HepG2 (cell line): Measurements from ENCODE around the gene ADGRF1. TPM values are rescaled to one million over a fixed set of nuclear protein-coding genes. Genes with fewer than 3 reads are reported as not detected.

ENCODE experiments used
- CBFB ChIP-seq: sonication (generic); formaldehyde crosslinking; IDR thresholded peaks from 2 replicates; pipeline ENCODE4 v1.4.0; 2020; ENCODE audit warnings: missing genetic modification reagents
- CCAR2 ChIP-seq: fragments of 200-400 bp; formaldehyde crosslinking; optimal IDR thresholded peaks from 2 replicates; pipeline ENCODE3; 2018; ENCODE audit warnings: low read depth, mild to moderate bottlenecking, low read length, moderate library complexity
- ELF3 ChIP-seq: IDR thresholded peaks from 2 replicates; pipeline ENCODE4 v1.6.1; 2016; ENCODE audit warnings: missing genetic modification reagents, missing compliant biosample characterization
- ELF4 ChIP-seq: sonication (generic); formaldehyde crosslinking; IDR thresholded peaks from 2 replicates; pipeline ENCODE4 v1.5.0; 2020; ENCODE audit warnings: missing genetic modification reagents, mild to moderate bottlenecking, moderate library complexity, borderline replicate concordance
- FOXA1 ChIP-seq, 2 experiments: fragments of 450-650 bp in 1 of 2; sonication (generic) in 1 of 2; formaldehyde crosslinking in 1 of 2; IDR thresholded peaks; 2 replicates each; pipeline versions ENCODE4 v1.4.0 to v1.6.1; 2016 to 2020; ENCODE audit warnings: missing genetic modification reagents in 1 of 2
- FOXP1 ChIP-seq, 2 experiments: fragments of 450-650 bp in 1 of 2; IDR thresholded peaks; 2 replicates each; pipeline ENCODE4 v1.6.1; 2017 to 2018; ENCODE audit warnings: antibody characterized with exemption in 1 of 2
- GABPB1 ChIP-seq: IDR thresholded peaks from 2 replicates; pipeline ENCODE4 v1.6.1; 2016; ENCODE audit warnings: mild to moderate bottlenecking, missing genetic modification reagents, moderate library complexity, missing compliant biosample characterization
- IRX3 ChIP-seq: sonication (generic); formaldehyde crosslinking; IDR thresholded peaks from 2 replicates; pipeline ENCODE4 v1.8.1; 2023; ENCODE audit warnings: mild to moderate bottlenecking, low read depth, missing genetic modification reagents, borderline replicate concordance
- MAF1 ChIP-seq: sonication (generic); formaldehyde crosslinking; IDR thresholded peaks from 2 replicates; pipeline ENCODE4 v1.5.0; 2020; ENCODE audit warnings: missing genetic modification reagents, borderline replicate concordance
- MATR3 ChIP-seq: sonication (generic); formaldehyde crosslinking; IDR thresholded peaks from 2 replicates; pipeline ENCODE4 v1.4.0; 2020; ENCODE audit warnings: missing genetic modification reagents
- MIXL1 ChIP-seq: IDR thresholded peaks from 2 replicates; pipeline ENCODE4 v1.6.1; 2016
- NRL ChIP-seq: sonication (generic); formaldehyde crosslinking; IDR thresholded peaks from 2 replicates; pipeline ENCODE4 v1.5.0; 2020; ENCODE audit warnings: missing genetic modification reagents, mild to moderate bottlenecking, moderate library complexity, borderline replicate concordance
- PHF5A ChIP-seq: IDR thresholded peaks from one replicate; pipeline ENCODE4 v1.6.1; 2018; ENCODE audit warnings: low read depth, missing genetic modification reagents; ENCODE audit not compliant: unreplicated experiment
- RBAK ChIP-seq: sonication (generic); formaldehyde crosslinking; IDR thresholded peaks from 2 replicates; pipeline ENCODE4 v1.5.1; 2020; ENCODE audit warnings: mild to moderate bottlenecking, missing genetic modification reagents
- SIX4 ChIP-seq: sonication (generic); formaldehyde crosslinking; IDR thresholded peaks from 2 replicates; pipeline ENCODE4 v1.4.0; 2020; ENCODE audit warnings: missing genetic modification reagents
- ZIK1 ChIP-seq: sonication (generic); formaldehyde crosslinking; IDR thresholded peaks from 2 replicates; pipeline ENCODE4 v1.5.0; 2020; ENCODE audit warnings: mild to moderate bottlenecking, low read depth, missing genetic modification reagents, borderline replicate concordance
- ZNF143 ChIP-seq: sonication (generic); formaldehyde crosslinking; IDR thresholded peaks from 2 replicates; pipeline ENCODE4 v1.4.0; 2020; ENCODE audit warnings: missing genetic modification reagents
- ZNF20 ChIP-seq: sonication (generic); formaldehyde crosslinking; IDR thresholded peaks from 2 replicates; pipeline ENCODE4 v1.4.0; 2020; ENCODE audit warnings: mild to moderate bottlenecking, moderate library complexity, missing genetic modification reagents
- ZNF235 ChIP-seq: sonication (generic); formaldehyde crosslinking; IDR thresholded peaks from 2 replicates; pipeline ENCODE4 v1.8.1; 2023; ENCODE audit warnings: mild to moderate bottlenecking, missing genetic modification reagents, borderline replicate concordance
- ZNF292 ChIP-seq: sonication (generic); formaldehyde crosslinking; IDR thresholded peaks from 2 replicates; pipeline ENCODE4 v1.8.1; 2022; ENCODE audit warnings: mild to moderate bottlenecking, low read depth, missing genetic modification reagents, borderline replicate concordance
- ZNF34 ChIP-seq: sonication (generic); formaldehyde crosslinking; IDR thresholded peaks from 2 replicates; pipeline ENCODE4 v1.4.0; 2020; ENCODE audit warnings: mild to moderate bottlenecking, missing genetic modification reagents, borderline replicate concordance
- ZNF510 ChIP-seq: sonication (generic); formaldehyde crosslinking; IDR thresholded peaks from 2 replicates; pipeline ENCODE4 v1.4.0; 2020; ENCODE audit warnings: low read depth, mild to moderate bottlenecking, missing genetic modification reagents
- ZNF768 ChIP-seq: sonication (generic); formaldehyde crosslinking; IDR thresholded peaks from 2 replicates; pipeline ENCODE4 v1.4.0; 2020; ENCODE audit warnings: missing genetic modification reagents
- polyA plus RNA-seq, 8 experiments: library from polyadenylated mRNA; depleted of rRNA in 3 of 8; stranded (reverse) in 7 of 8; unstranded in 1 of 8; fragments of >200 nt; fragmentation: Illumina TruSeq in 4 of 8; extraction: Trizol in 4 of 8; gene quantifications; 2 replicates each; pipeline versions ENCODE4 v1.2.1 to v1.2.3, GENCODE V29; 2011 to 2016; ENCODE audit warnings: low read depth in 4 of 8, missing spikeins in 1 of 8, mixed read lengths in 1 of 8; ENCODE audit not compliant: insufficient read depth in 1 of 8
- total RNA-seq, 5 experiments: library from RNA; depleted of rRNA; stranded (reverse); fragments of >200 nt; fragmentation: Illumina TruSeq; extraction: Trizol; gene quantifications; 2 replicates each; pipeline ENCODE4 v1.2.3, GENCODE V29; 2016; ENCODE audit warnings: low read depth in 1 of 5
- TF ChIP-seq, protein P1 (sequence below): sonication (generic); formaldehyde crosslinking; IDR thresholded peaks from 2 replicates; pipeline ENCODE4 v1.5.0; 2020; ENCODE audit warnings: missing genetic modification reagents
- TF ChIP-seq, protein P2 (sequence below): IDR thresholded peaks from 2 replicates; pipeline ENCODE4 v1.6.1; 2016; ENCODE audit warnings: low read depth, missing genetic modification reagents, missing compliant biosample characterization

Gene ADGRF1
- total and polyA plus RNA-seq, 2 of the 13 experiments (the other 11 are each of a cell fraction or from before 2014, with no cell fraction given) = not detected

DNA sequence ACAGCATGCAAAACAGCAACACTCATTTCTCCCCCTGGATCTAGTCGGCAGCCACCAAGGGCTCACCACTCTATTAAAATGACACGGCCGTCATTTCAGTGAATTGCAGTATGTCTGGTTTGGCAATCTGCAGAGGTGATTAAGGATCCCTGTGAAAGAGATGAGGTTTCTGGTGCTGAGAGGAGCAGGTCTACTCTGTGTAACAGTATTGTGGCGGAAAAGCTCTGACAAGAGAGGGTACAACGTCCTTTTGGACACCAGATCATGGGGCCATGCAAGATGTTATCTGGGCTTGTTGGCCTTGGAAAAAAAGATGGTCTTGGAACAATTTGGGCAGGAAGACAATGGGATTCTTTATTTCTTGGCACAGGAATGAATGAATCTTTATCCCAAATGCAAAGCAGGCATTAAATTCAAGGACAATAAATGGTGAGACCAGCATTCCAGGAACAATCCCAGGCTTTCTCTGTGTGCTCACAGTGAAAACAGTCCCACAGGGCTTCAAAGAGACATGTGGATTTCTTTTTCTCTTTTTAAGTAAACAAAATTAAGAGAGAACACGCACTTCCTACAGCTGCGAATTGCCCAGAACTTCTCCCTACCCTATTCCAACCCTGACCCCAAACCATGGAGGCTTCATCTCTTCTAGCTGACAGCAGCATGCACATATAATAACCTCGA is 33.7 kb upstream of the ADGRF1 start (continued):
- TF ChIP-seq CCAR2 = no peak
- TF ChIP-seq IRX3 (CRISPR knock-in tag) = no peak
- TF ChIP-seq FOXA1 (IDR thresholded peaks at IDR 0.05) = no peak
- TF ChIP-seq FOXA1 (CRISPR knock-in tag; IDR thresholded peaks at IDR 0.05) = peak; percentile 87
- no peak; the same call in 1 of the 2 replicates for TF ChIP-seq GABPB1
- no peak for TF ChIP-seq NRL (CRISPR knock-in tag)
- no peak for TF ChIP-seq PHF5A
- peak; percentile 89 for TF ChIP-seq ELF3 (CRISPR knock-in tag)
- no peak for TF ChIP-seq ZNF235 (CRISPR knock-in tag)
- TF ChIP-seq CBFB (CRISPR knock-in tag) = peak; percentile 90
- TF ChIP-seq RBAK (CRISPR knock-in tag) = peak; percentile 92
- TF ChIP-seq MIXL1 (CRISPR knock-in tag) = peak; percentile 82
- TF ChIP-seq ZNF292 (CRISPR knock-in tag) = peak; percentile 74; the same call in 1 of the 2 replicates
- TF ChIP-seq ZNF143 (CRISPR knock-in tag) = peak; percentile 13; the same call in 1 of the 2 replicates
- 0 out of 2 replicates have a peak, but pooled peaks have one; percentile 66 for TF ChIP-seq ELF4 (CRISPR knock-in tag)
- peak; percentile 90 for TF ChIP-seq SIX4 (CRISPR knock-in tag)
- TF ChIP-seq ZNF768 (CRISPR knock-in tag) = no peak
- TF ChIP-seq FOXP1 (IDR thresholded peaks at IDR 0.05) = peak; percentile 22; the same call in 1 of the 2 replicates
- TF ChIP-seq FOXP1 (CRISPR knock-in tag; IDR thresholded peaks at IDR 0.05) = peak; percentile 81
- 0 out of 2 replicates have a peak, but pooled peaks have one; percentile 69 for TF ChIP-seq MAF1 (CRISPR knock-in tag)
- 0 out of 2 replicates have a peak, but pooled peaks have one; percentile 36 for TF ChIP-seq ZNF34
- TF ChIP-seq MATR3 (CRISPR knock-in tag) = no peak
- TF ChIP-seq ZNF20 (CRISPR knock-in tag) = no peak
- TF ChIP-seq ZIK1 = 0 out of 2 replicates have a peak, but pooled peaks have one; percentile 28
- TF ChIP-seq, protein P1, sequence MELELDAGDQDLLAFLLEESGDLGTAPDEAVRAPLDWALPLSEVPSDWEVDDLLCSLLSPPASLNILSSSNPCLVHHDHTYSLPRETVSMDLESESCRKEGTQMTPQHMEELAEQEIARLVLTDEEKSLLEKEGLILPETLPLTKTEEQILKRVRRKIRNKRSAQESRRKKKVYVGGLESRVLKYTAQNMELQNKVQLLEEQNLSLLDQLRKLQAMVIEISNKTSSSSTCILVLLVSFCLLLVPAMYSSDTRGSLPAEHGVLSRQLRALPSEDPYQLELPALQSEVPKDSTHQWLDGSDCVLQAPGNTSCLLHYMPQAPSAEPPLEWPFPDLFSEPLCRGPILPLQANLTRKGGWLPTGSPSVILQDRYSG (CRISPR knock-in tag) = peak; percentile 67; the same call in 1 of the 2 replicates
- no peak; the same call in 1 of the 2 replicates for TF ChIP-seq ZNF510 (CRISPR knock-in tag)
- TF ChIP-seq, protein P2, sequence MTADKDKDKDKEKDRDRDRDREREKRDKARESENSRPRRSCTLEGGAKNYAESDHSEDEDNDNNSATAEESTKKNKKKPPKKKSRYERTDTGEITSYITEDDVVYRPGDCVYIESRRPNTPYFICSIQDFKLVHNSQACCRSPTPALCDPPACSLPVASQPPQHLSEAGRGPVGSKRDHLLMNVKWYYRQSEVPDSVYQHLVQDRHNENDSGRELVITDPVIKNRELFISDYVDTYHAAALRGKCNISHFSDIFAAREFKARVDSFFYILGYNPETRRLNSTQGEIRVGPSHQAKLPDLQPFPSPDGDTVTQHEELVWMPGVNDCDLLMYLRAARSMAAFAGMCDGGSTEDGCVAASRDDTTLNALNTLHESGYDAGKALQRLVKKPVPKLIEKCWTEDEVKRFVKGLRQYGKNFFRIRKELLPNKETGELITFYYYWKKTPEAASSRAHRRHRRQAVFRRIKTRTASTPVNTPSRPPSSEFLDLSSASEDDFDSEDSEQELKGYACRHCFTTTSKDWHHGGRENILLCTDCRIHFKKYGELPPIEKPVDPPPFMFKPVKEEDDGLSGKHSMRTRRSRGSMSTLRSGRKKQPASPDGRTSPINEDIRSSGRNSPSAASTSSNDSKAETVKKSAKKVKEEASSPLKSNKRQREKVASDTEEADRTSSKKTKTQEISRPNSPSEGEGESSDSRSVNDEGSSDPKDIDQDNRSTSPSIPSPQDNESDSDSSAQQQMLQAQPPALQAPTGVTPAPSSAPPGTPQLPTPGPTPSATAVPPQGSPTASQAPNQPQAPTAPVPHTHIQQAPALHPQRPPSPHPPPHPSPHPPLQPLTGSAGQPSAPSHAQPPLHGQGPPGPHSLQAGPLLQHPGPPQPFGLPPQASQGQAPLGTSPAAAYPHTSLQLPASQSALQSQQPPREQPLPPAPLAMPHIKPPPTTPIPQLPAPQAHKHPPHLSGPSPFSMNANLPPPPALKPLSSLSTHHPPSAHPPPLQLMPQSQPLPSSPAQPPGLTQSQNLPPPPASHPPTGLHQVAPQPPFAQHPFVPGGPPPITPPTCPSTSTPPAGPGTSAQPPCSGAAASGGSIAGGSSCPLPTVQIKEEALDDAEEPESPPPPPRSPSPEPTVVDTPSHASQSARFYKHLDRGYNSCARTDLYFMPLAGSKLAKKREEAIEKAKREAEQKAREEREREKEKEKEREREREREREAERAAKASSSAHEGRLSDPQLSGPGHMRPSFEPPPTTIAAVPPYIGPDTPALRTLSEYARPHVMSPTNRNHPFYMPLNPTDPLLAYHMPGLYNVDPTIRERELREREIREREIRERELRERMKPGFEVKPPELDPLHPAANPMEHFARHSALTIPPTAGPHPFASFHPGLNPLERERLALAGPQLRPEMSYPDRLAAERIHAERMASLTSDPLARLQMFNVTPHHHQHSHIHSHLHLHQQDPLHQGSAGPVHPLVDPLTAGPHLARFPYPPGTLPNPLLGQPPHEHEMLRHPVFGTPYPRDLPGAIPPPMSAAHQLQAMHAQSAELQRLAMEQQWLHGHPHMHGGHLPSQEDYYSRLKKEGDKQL (CRISPR knock-in tag) = peak; percentile 90
